SJCRH30 (cell line): Measurements from ENCODE around the gene ZBTB32. TPM values are rescaled to one million over a fixed set of nuclear protein-coding genes. Genes with fewer than 3 reads are reported as not detected.

Source experiments
- DNase-seq, 2 experiments: peaks; one replicate each; pipeline ENCODE4 v3.0.0-alpha.2; 2015 to 2020
- H3K27ac ChIP-seq: fragments of 250-450 bp; sonication (Bioruptor Pico); 2 replicates; pipeline ENCODE4 v1.5.1; 2020; ENCODE audit warnings: mild to moderate bottlenecking, moderate library complexity
- H3K27me3 ChIP-seq: fragments of 250-450 bp; sonication (Bioruptor Pico); 2 replicates; pipeline ENCODE4 v1.5.1; 2020; ENCODE audit warnings: mild to moderate bottlenecking, moderate library complexity
- H3K36me3 ChIP-seq: fragments of 250-450 bp; sonication (Bioruptor Pico); 2 replicates; pipeline ENCODE4 v1.5.1; 2020; ENCODE audit warnings: mild to moderate bottlenecking, moderate library complexity
- H3K4me1 ChIP-seq: fragments of 250-450 bp; sonication (Bioruptor Pico); 2 replicates; pipeline ENCODE4 v1.5.1; 2020; ENCODE audit warnings: mild to moderate bottlenecking, moderate library complexity
- H3K4me3 ChIP-seq: fragments of 250-450 bp; sonication (Bioruptor Pico); 2 replicates; pipeline ENCODE4 v1.5.1; 2020; ENCODE audit warnings: mild to moderate bottlenecking, moderate library complexity
- H3K9me3 ChIP-seq: fragments of 250-450 bp; sonication (Bioruptor Pico); replicated peaks from 2 replicates; pipeline ENCODE4 v1.5.1; 2020; ENCODE audit warnings: mild to moderate bottlenecking, moderate library complexity
- total RNA-seq: library from RNA; depleted of rRNA; stranded (reverse); fragments of >200 nt; shearing (Covaris generic); gene quantifications from 2 replicates; pipeline ENCODE4 v1.2.3, GENCODE V29; 2014; rRNA removed

Gene ZBTB32
- total RNA-seq, 1 experiment from 2014 or later: not detected

DNA sequence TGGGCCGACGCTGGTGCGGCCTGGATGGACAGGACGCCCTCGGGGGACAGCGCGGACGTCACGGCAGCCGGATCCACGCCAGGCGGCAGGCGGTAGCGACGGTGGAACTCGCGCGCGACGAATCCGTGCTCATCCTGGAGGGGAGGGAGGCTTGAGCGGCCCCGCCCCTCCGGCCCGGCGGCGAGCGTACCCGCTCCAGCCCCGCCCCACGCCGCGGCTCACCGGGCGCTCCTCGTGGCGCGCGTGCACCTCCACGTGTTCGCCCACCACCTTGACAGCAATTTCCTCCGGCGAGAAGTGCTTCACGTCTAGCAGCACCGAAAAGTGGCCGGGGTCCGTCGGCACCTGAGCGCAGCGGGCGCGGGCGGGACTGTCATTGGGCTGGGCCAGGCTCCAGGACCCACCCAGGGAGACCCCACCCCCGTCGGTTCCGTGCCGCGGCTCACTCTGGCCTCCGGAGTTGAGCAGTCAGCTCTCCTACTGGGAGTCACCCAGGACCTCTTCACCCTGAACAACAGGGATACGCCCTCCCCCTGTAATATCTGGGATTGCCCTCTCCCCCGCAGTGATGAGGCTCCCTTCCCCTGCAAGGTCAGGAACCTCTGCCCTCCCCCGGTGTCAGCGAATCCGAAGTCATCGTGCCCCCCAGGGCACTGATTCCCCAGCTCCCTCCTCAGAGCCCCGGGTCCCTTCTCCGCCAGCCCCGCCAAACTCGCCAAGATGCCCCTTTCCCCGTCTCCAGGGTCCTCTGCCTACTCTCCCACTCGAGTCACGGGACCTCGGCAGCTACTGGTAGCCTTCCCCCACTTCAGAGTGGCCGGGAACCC lies 51.4 kb downstream of the ZBTB32 start:
- H3K4me3 ChIP-seq: no peak overlapping the region
- no peak for DNase-seq
- H3K27me3 ChIP-seq: no peaks in the 10 kb centered on the region
- H3K9me3 ChIP-seq: no peaks in the 10 kb centered on the region
- H3K36me3 ChIP-seq: peaks cover 11% of the 10 kb centered on the region; the same call in 1 of the 2 replicates
- H3K27ac ChIP-seq: no peak overlapping the region
- peaks cover 8% of the 10 kb centered on the region; the same call in 1 of the 2 replicates for H3K4me1 ChIP-seq

GRCh38 chr19:35756377-35757230 lies 52.2 kb downstream of the ZBTB32 start, which contains the start of gene HSPB6:
Gene HSPB6 (minus strand): TSS chr19:35757029. CDS start chr19:35757008, 21 bp downstream.
- no peak for DNase-seq
- Histone ChIP-seq H3K4me1 (peaks cover 8% of the 10 kb centered on the region; the same call in 1 of the 2 replicates), H3K27ac (peak within 1 kb of the TSS; percentile 89), H3K9me3 (no peaks in the 10 kb centered on the region), H3K27me3 (no peaks in the 10 kb centered on the region), H3K4me3 (peak within 1 kb of the TSS; percentile 91), H3K36me3 (peaks cover 16% of the 10 kb centered on the region; the same call in 1 of the 2 replicates)

GRCh38 chr19:35757231-35757748 lies 52.9 kb downstream of the ZBTB32 start:
- peaks cover 16% of the 10 kb centered on the region; the same call in 1 of the 2 replicates for H3K36me3 ChIP-seq

DNA sequence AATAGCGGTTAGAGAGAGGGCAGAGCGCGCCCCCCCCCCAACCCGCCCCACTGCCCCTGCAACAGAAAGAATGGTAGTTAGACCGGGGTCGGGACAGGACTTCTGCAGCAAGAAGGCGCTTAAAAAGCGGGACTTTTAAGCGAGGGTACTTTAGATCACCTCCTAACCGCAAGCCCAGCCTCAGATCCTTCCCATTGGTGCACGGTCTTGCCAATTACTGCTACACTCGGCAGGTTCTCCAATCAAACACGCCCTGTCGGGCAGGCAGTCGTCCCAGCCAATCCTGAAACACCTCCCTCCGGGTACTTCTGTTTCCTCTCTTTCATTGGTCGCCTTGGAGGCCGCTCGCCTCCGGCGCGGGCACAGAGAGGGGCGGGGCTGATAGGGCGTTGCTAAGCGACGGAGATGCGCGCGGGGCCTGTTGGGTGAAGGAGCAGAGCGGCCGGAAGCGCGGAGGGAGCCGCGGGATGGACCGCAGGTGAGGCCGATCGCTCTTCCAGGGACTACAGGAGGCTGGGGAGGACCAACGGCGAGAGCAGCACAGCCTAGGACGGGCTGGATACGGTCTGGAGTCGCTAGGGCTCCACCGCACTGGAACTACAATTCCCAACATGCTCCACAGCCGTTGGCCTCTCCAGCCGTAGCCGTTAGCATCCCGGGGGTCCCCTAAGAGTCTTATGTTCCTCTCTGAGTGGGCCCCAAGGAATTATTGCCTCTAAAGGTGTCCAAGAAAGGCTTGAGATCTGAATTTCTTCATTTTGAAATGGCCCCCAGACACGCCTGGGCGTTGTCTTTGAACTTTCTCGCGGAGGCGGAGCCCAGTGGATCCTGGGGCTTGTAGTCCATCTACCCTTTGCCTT lies 53.6 kb downstream of the ZBTB32 start, which contains the start of gene PROSER3:
Gene PROSER3 (plus strand): TSS at position 428 of the 860 bp plus-strand sequence. CDS start 40 bp downstream, at position 468.
- H3K27me3 ChIP-seq: no peaks in the 10 kb centered on the region
- peak; percentile 99 to 100 for DNase-seq
- H3K9me3 ChIP-seq: no peaks in the 10 kb centered on the region
- peaks cover 16% of the 10 kb centered on the region; the same call in 1 of the 2 replicates for H3K36me3 ChIP-seq
- peak within 1 kb of the TSS; percentile 89 for H3K27ac ChIP-seq
- H3K4me1 ChIP-seq: peaks cover 8% of the 10 kb centered on the region; the same call in 1 of the 2 replicates
- peak within 1 kb of the TSS; percentile 91 for H3K4me3 ChIP-seq

More at GRCh38 chr19:35757231-35757748, 52.9 kb downstream of the ZBTB32 start:
- Histone ChIP-seq H3K27me3 (no peaks in the 10 kb centered on the region), H3K4me1 (peaks cover 8% of the 10 kb centered on the region; the same call in 1 of the 2 replicates), H3K27ac (peak overlapping the region; percentile 89), H3K9me3 (no peaks in the 10 kb centered on the region), H3K4me3 (peak overlapping the region; percentile 91)
- DNase-seq: peak; percentile 89

DNA sequence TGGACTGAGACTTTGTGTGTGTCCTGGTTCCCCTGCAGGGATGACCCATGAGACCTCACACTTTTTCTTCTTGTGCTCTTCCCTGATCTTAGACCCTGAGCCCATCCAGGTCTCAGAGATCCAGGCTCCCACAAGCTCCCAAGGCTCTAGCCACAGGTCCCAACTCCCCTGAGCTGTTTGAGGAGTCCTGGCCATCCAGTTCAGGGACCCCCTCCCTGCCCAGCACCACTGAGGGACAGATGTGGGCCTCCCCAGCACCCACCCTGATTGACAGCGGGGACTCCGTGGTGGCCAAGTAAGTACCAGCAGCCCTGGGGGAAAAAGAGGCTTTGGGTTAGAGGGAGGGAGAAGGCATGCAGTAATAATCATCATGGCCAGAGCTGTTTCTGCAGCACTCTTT lies 55.3 kb downstream of the ZBTB32 start:
- H3K27ac ChIP-seq: no peak overlapping the region
- no peaks in the 10 kb centered on the region for H3K27me3 ChIP-seq
- H3K4me3 ChIP-seq: no peak overlapping the region
- peaks cover 17% of the 10 kb centered on the region; the same call in 1 of the 2 replicates for H3K36me3 ChIP-seq
- DNase-seq: no peak
- peaks cover 8% of the 10 kb centered on the region; the same call in 1 of the 2 replicates for H3K4me1 ChIP-seq
- H3K9me3 ChIP-seq: no peaks in the 10 kb centered on the region

- Histone ChIP-seq H3K27ac (no peak overlapping the region), H3K4me1 (peaks cover 8% of the 10 kb centered on the region; the same call in 1 of the 2 replicates), H3K36me3 (peaks cover 17% of the 10 kb centered on the region; the same call in 1 of the 2 replicates), H3K27me3 (no peaks in the 10 kb centered on the region), H3K9me3 (no peaks in the 10 kb centered on the region), H3K4me3 (no peak overlapping the region)
- no peak for DNase-seq
Observed at GRCh38 chr19:35760711-35761349, 56.5 kb downstream of the ZBTB32 start.

DNA sequence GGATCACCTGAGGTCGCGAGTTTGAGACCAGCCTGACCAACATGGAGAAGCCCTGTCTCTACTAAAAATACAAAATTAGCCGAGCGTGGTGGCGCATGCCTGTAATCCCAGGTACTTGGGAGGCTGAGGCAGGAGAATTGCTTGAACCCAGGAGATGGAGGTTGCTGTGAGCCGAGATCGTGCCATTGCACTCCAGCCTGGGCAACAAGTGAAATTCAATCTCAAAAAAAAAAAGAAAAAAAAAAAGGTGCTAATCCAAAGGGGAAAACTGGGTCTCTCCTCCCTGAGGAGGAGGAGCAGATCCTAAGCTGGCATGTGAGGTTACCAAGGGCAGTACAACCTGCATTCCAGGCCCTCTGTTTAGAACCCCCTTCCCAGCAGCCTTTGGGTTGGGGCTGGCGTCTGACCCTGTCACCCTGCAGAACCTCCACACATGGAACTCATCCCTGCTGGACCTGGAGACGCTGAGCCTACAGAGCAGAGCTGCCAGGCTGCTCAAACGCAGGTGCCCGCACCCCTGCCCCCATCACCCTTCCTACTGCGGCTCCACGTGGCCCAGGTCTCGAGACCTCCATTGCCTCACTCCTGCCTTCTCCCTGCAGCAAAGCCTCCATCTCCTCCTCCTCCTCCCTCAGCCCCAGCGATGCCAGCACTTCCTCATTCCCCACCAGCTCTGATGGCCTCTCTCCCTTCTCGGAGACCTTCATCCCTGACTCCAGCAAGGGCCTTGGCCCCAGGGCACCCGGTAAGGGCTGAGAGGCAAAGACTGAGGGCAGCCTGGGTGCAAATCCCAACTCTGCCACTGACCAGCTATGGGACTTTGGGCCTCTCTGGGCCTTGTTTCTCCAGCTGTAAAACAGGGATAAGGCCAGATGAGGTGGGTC lies 60.3 kb downstream of the ZBTB32 start:
- Histone ChIP-seq H3K4me1 (no peaks in the 10 kb centered on the region), H3K27me3 (no peaks in the 10 kb centered on the region), H3K9me3 (no peaks in the 10 kb centered on the region), H3K4me3 (no peak overlapping the region), H3K36me3 (peaks cover 17% of the 10 kb centered on the region; the same call in 1 of the 2 replicates), H3K27ac (no peak overlapping the region)
- no peak for DNase-seq

Other genes with a start within 250 kb of the ZBTB32 start
- gene KRTDAP, start 214.1 kb upstream of the ZBTB32 start, total RNA-seq: not detected in 2 replicates
- not detected in 2 replicates for gene DMKN, start 190.9 kb upstream of the ZBTB32 start, total RNA-seq
- gene SBSN, start 176.2 kb upstream of the ZBTB32 start, total RNA-seq: not detected in 2 replicates
- gene GAPDHS, start 171.1 kb upstream of the ZBTB32 start, total RNA-seq: not detected in 2 replicates
- 110 TPM in 2 replicates for gene TMEM147, start 158.9 kb upstream of the ZBTB32 start, total RNA-seq
- 0.14 TPM in 1 of 2 replicates, not detected in the other for gene ATP4A, start 140.9 kb upstream of the ZBTB32 start, total RNA-seq
- not detected in 2 replicates for gene PMIS2, start 118.4 kb upstream of the ZBTB32 start, total RNA-seq
- gene HAUS5, start 91.8 kb upstream of the ZBTB32 start, total RNA-seq: 17.2 and 22.7 TPM in 2 replicates
- gene RBM42, start 75.5 kb upstream of the ZBTB32 start, total RNA-seq: 69.9 and 71.3 TPM in 2 replicates
- 2.4 and 4.1 TPM in 2 replicates for gene ETV2, start 62.8 kb upstream of the ZBTB32 start, total RNA-seq
- gene COX6B1, start 56.2 kb upstream of the ZBTB32 start, total RNA-seq: 436 and 590 TPM in 2 replicates
- not detected in 2 replicates for gene UPK1A, start 38.0 kb upstream of the ZBTB32 start, total RNA-seq
- gene KMT2B, start 13.4 kb downstream of the ZBTB32 start, total RNA-seq: 13.1 and 15.1 TPM in 2 replicates
- 4.3 and 10.3 TPM in 2 replicates for gene IGFLR1, start 37.9 kb downstream of the ZBTB32 start, total RNA-seq
- 9.7 and 11.4 TPM in 2 replicates for gene U2AF1L4, start 40.9 kb downstream of the ZBTB32 start, total RNA-seq
- 37.7 and 47.2 TPM in 2 replicates for gene PSENEN, start 41.1 kb downstream of the ZBTB32 start, total RNA-seq
- gene LIN37, start 44.0 kb downstream of the ZBTB32 start, total RNA-seq: 4.9 and 6.1 TPM in 2 replicates
- not detected in 2 replicates for gene HSPB6, start 52.5 kb downstream of the ZBTB32 start, total RNA-seq
- gene PROSER3, start 53.6 kb downstream of the ZBTB32 start, total RNA-seq: 10.0 and 11.1 TPM in 2 replicates
- gene ARHGAP33, start 71.0 kb downstream of the ZBTB32 start, total RNA-seq: 8.9 and 10.5 TPM in 2 replicates
- gene PRODH2, start 108.3 kb downstream of the ZBTB32 start, total RNA-seq: not detected in 2 replicates
- gene NPHS1, start 147.9 kb downstream of the ZBTB32 start, total RNA-seq: not detected in 2 replicates
- not detected in 2 replicates for gene KIRREL2, start 152.4 kb downstream of the ZBTB32 start, total RNA-seq
- gene APLP1, start 164.0 kb downstream of the ZBTB32 start, total RNA-seq: 32.1 and 32.7 TPM in 2 replicates
- 6.2 and 7.3 TPM in 2 replicates for gene NFKBID, start 196.0 kb downstream of the ZBTB32 start, total RNA-seq
- gene HCST, start 198.0 kb downstream of the ZBTB32 start, total RNA-seq: not detected in 2 replicates
- gene TYROBP, start 203.7 kb downstream of the ZBTB32 start, total RNA-seq: not detected in 2 replicates
- gene LRFN3, start 231.8 kb downstream of the ZBTB32 start, total RNA-seq: 5.1 and 10.2 TPM in 2 replicates